Omental fat pad (tissue), 4 donors: Measurements from ENCODE around the gene CDKN1C. TPM values are rescaled to one million over a fixed set of nuclear protein-coding genes. Genes with fewer than 3 reads are reported as not detected.

Experiments used
- ATAC-seq: fragments of 150-250 bp; one replicate; pipeline ENCODE4 v1.9.1; 2016; ENCODE audit warnings: mild to moderate bottlenecking, moderate library complexity; ENCODE audit not compliant: low FRiP score
- DNase-seq: peaks from one replicate; pipeline ENCODE4 v3.0.0-alpha.2; 2019; ENCODE audit warnings: low spot score
- CTCF ChIP-seq, 3 donors: fragments of 450-650 bp; IDR thresholded peaks; one replicate each; pipeline ENCODE4 v1.5.1; 2016 to 2017; ENCODE audit warnings: antibody characterized with exemption in 3 of 3, mild to moderate bottlenecking in 3 of 3, moderate library complexity in 2 of 3
- total RNA-seq, 4 donors: library from RNA; depleted of rRNA; stranded (reverse); fragments of >200 nt; gene quantifications; one replicate each; pipeline ENCODE4 v1.1.0, GENCODE V29; 2016

CDKN1C gene
- total RNA-seq, 4 donors from 2014 or later: 111 to 314 (median 138) TPM

- TF ChIP-seq CTCF (IDR thresholded peaks at IDR 0.05): no peak
Measured at GRCh38 chr11:2882396-2883110, 3.0 kb downstream of the CDKN1C start.

GRCh38 chr11:2881981-2882375 lies 3.6 kb downstream of the CDKN1C start:
- DNase-seq: no peak
- no peak for TF ChIP-seq CTCF (IDR thresholded peaks at IDR 0.05)

More at GRCh38 chr11:2882396-2883110, 3.0 kb downstream of the CDKN1C start:
- DNase-seq (no peak), ATAC-seq (no peak)

GRCh38 chr11:2881076-2881980 lies 4.2 kb downstream of the CDKN1C start:
- DNase-seq: no peak
- no peak for ATAC-seq
- TF ChIP-seq CTCF (IDR thresholded peaks at IDR 0.05): no peak

More at GRCh38 chr11:2881981-2882375, 3.6 kb downstream of the CDKN1C start:
- ATAC-seq: no peak

- no peak for DNase-seq
- TF ChIP-seq CTCF (IDR thresholded peaks at IDR 0.05): no peak
- no peak for ATAC-seq
Measured at GRCh38 chr11:2880646-2881045, 4.9 kb downstream of the CDKN1C start.

- ATAC-seq (no peak), DNase-seq (no peak)
- no peak for TF ChIP-seq CTCF (IDR thresholded peaks at IDR 0.05)
Measured at GRCh38 chr11:2878782-2879181, 6.8 kb downstream of the CDKN1C start.

- ATAC-seq: no peak
- no peak for TF ChIP-seq CTCF (IDR thresholded peaks at IDR 0.05)
- DNase-seq: no peak
Measured at GRCh38 chr11:2877474-2877873, 8.1 kb downstream of the CDKN1C start.
